ENCODE measurements around the gene FEV. TPM values are rescaled to one million over a fixed set of nuclear protein-coding genes. Genes with fewer than 3 reads are reported as not detected.

FEV gene
- polyA plus RNA-seq, 2 of the 4 experiments (the other 2 are of a cell fraction) = not detected

GRCh38 chr2:219002395-219003266 lies 17.6 kb upstream of the FEV start (continued):
- TF ChIP-seq, protein P1, sequence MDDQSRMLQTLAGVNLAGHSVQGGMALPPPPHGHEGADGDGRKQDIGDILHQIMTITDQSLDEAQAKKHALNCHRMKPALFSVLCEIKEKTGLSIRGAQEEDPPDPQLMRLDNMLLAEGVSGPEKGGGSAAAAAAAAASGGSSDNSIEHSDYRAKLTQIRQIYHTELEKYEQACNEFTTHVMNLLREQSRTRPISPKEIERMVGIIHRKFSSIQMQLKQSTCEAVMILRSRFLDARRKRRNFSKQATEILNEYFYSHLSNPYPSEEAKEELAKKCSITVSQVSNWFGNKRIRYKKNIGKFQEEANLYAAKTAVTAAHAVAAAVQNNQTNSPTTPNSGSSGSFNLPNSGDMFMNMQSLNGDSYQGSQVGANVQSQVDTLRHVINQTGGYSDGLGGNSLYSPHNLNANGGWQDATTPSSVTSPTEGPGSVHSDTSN (IDR thresholded peaks at IDR 0.05) = no peak
- TF ChIP-seq CTCF (IDR thresholded peaks at IDR 0.05) (peak; percentile 68), HES2 (IDR thresholded peaks at IDR 0.05) (no peak)

DNA sequence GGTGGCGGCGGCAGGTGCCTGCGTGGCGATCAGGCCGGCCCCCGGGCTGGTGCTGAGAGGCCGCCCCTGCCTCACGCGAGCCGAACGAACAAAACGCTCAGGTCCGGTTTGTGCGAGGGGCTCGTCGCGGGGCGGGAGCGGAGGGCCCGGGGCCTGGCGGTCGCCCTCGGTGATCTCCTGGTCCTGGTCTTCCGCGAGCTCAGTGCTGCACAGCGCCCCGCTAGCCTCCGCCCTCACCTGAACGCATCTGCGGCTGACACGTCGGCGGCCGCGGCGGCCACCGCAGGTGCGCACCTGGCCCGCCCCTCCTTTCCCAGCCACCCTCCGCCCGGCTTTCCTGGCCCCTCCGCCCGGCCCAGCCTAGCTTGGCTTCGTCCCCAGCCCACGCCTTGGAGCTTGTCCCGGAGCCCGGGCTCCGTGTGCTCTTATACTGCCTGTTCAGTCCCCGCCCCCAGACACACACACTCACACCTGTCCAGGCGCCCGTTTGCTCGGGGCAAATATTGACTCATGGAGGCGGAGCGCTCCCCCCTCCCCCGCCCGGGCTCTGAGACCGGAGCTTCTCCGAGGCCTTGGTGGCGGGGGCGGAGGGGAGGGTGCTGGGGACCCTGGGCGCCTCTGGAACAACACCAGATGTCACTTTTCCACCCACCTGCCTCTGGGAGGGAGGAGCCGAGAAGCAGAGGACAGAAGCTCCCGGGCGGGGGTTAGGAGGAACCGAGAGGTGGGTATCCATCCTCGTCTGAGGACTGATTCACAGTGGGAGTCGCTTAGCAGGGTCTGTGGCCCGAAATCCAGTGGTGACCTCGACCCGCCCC lies 16.8 kb upstream of the FEV start:
- ATAC-seq = peak in 1 of 2 experiments; percentile 2; a peak in 3 of 6 replicates
- CTCF ChIA-PET = interaction anchor here (0.5 to 7.1 kb wide), 47 partner anchors 7 to 319 kb away, joined by 3 to 59 read pairs (median 5); partner anchors contain the start of gene CFAP65
- no peak for DNase-seq (ENCODE audit: low read depth in 1 of 2, low spot score in 1 of 2)
- Histone ChIP-seq H3K4me1 (peaks cover 8% of the 10 kb centered on the region), H3K27ac (peak overlapping the region in 1 of 2 experiments; percentile 83; a peak in 4 of 6 replicates), H3K4me3 (peak overlapping the region; percentile 59), H3K9me3 (no peaks in the 10 kb centered on the region), H3K4me2 (peak overlapping the region; percentile 97)
- 79% methylated on average over 43 of the region's 70 CpGs for whole genome bisulfite sequencing (ENCODE audit: missing lambda C conversion rate)
- TF ChIP-seq NPAS2 (CRISPR knock-in tag; IDR thresholded peaks at IDR 0.05; ENCODE audit: borderline replicate concordance) = no peak
- TF ChIP-seq HES2 (IDR thresholded peaks at IDR 0.05) = no peak
- TF ChIP-seq NFE2L2 (conservative IDR thresholded peaks at IDR 0.05; ENCODE audit: low read length) = no peak
- TF ChIP-seq CBX2 (IDR thresholded peaks at IDR 0.05; ENCODE audit: borderline replicate concordance, low read depth) = no peak
- TF ChIP-seq JUN (IDR thresholded peaks at IDR 0.05) = no peak
- TF ChIP-seq POLR2A (IDR thresholded peaks at IDR 0.05; ENCODE audit: low read length) = no peak
- no peak for TF ChIP-seq MYC (IDR thresholded peaks at IDR 0.05; ENCODE audit: borderline replicate concordance, low read length)
- no peak for FAIRE-seq
- POLR2A ChIA-PET = interaction anchor here (1.6 kb wide), 1 partner anchor 386 kb away, joined by 4 read pairs; the partner anchor contains the start of gene DNPEP

GRCh38 chr2:219001100-219001576 lies 16.2 kb upstream of the FEV start:
- no peaks in the 10 kb centered on the region for H3K9me3 ChIP-seq
- FAIRE-seq (no peak), ATAC-seq (no peak), DNase-seq (ENCODE audit: low read depth in 1 of 2, low spot score in 1 of 2) (no peak)
- TF ChIP-seq CHD4 (IDR thresholded peaks at IDR 0.05; ENCODE audit: borderline replicate concordance) (no peak), NFE2L2 (conservative IDR thresholded peaks at IDR 0.05; ENCODE audit: low read length) (no peak), BCL3 (IDR thresholded peaks at IDR 0.05) (no peak), RAD21 (conservative IDR thresholded peaks at IDR 0.05 in 1 of 2, IDR thresholded peaks at IDR 0.05 in 1 of 2) (no peak), JUN (IDR thresholded peaks at IDR 0.05) (no peak), NPAS2 (CRISPR knock-in tag; IDR thresholded peaks at IDR 0.05; ENCODE audit: borderline replicate concordance) (no peak), RARB (CRISPR knock-in tag; IDR thresholded peaks at IDR 0.05) (no peak), CTCF (IDR thresholded peaks at IDR 0.05) (no peak), JUNB (IDR thresholded peaks at IDR 0.05) (no peak)
- TF ChIP-seq, protein P2, sequence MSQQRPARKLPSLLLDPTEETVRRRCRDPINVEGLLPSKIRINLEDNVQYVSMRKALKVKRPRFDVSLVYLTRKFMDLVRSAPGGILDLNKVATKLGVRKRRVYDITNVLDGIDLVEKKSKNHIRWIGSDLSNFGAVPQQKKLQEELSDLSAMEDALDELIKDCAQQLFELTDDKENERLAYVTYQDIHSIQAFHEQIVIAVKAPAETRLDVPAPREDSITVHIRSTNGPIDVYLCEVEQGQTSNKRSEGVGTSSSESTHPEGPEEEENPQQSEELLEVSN (IDR thresholded peaks at IDR 0.05; ENCODE audit: borderline replicate concordance, low read depth) = no peak
- POLR2A ChIA-PET = interaction anchor here (1.6 kb wide), 1 partner anchor 387 kb away, joined by 4 read pairs; the partner anchor contains the start of gene DNPEP
- WGBS (ENCODE audit: missing lambda C conversion rate) = 89% methylated on average over 21 of the region's 26 CpGs
- H3K4me3 ChIP-seq = no peak overlapping the region
- no peak overlapping the region for H3K27ac ChIP-seq
- H3K4me2 ChIP-seq = no peak overlapping the region
- CTCF ChIA-PET = interaction anchor here (0.5 to 7.1 kb wide), 15 partner anchors 10 to 211 kb away, joined by 3 to 53 read pairs (median 6); no protein-coding TSS in a partner anchor
- H3K4me1 ChIP-seq = peaks cover 13% of the 10 kb centered on the region

Data from A549 (cell line).